GM21619 (cell line): ENCODE results near the gene SLC29A2.
"Not testable (repeated sequence)": the region's sequence is repeated elsewhere in the genome, so short reads cannot be mapped to it uniquely, and the experiment has no call there.

Experiments used
- ATAC-seq: cut with Tn5 transposase; IDR thresholded peaks from one replicate; pipeline ENCODE4 v1.9.1; 2021; ENCODE audit not compliant: unreplicated experiment

The SLC29A2 gene

DNA sequence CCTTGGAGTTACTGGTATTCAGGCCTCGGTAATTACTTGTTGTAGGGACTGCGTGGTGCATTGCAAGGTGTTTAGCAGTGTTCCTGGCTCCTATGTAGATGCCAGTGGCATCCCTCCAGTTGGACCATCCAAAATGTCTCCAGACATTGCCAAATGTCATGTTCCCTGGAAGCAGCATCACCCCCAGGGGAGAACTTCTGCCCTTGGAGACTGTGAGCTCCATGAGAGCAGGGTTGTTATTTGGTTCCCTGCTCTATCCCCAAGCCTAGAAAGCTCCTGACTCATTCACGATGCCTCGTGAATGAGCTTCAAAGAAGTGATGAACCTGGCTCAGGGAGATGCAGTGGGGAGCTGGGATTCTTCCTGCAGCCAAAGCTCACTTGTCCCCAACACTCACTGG, 50.0 kb downstream of the SLC29A2 start:
- ATAC-seq, result no peak

DNA sequence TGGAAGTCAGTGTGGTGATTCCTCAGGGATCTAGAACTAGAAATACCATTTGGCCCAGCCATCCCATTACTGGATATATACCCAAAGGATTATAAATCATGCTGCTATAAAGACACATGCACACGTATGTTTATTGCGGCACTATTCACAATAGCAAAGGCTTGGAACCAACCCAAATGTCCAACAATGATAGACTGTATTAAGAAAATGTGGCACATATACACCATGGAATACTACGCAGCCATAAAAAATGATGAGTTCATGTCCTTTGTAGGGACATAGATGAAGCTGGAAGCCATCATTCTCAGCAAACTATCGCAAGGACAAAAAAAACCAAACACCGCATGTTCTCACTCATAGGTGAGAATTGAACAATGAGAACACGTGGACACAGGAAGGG, 50.8 kb downstream of the SLC29A2 start:
- not testable (repeated sequence) for ATAC-seq

DNA sequence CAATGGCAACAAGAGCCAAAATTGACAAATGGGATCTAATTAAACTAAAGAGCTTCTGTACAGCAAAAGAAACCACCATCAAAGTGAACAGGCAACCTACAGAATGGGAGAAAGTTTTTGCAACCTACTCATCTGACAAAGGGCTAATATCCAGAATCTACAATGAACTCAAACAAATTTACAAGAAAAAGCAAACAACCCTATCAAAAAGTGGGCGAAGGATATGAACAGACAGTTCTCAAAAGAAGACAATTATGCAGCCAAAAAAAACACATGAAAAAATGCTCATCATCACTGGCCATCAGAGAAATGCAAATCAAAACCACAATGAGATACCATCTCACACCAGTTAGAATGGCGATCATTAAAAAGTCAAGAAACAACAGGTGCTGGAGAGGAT, 51.3 kb downstream of the SLC29A2 start:
- ATAC-seq, result not testable (repeated sequence)

DNA sequence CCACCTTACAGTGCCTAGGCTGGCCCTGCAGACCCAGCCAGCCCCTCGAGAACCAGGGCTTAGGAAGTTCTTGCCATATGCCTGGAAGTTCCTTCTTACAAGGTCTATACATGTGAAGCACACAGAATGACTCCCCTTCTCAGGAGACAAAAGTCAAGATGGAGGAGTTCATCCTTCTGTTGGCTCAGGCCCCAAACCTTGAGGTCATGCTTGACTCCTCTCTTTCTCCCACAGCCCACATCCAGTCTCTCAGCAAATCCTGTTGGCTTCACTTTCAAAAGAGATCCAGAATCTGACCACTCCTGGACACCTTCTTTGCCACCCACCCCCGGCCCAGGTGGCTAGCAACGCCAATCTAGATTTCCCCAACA, 53.0 kb downstream of the SLC29A2 start:
- ATAC-seq, result no peak

DNA sequence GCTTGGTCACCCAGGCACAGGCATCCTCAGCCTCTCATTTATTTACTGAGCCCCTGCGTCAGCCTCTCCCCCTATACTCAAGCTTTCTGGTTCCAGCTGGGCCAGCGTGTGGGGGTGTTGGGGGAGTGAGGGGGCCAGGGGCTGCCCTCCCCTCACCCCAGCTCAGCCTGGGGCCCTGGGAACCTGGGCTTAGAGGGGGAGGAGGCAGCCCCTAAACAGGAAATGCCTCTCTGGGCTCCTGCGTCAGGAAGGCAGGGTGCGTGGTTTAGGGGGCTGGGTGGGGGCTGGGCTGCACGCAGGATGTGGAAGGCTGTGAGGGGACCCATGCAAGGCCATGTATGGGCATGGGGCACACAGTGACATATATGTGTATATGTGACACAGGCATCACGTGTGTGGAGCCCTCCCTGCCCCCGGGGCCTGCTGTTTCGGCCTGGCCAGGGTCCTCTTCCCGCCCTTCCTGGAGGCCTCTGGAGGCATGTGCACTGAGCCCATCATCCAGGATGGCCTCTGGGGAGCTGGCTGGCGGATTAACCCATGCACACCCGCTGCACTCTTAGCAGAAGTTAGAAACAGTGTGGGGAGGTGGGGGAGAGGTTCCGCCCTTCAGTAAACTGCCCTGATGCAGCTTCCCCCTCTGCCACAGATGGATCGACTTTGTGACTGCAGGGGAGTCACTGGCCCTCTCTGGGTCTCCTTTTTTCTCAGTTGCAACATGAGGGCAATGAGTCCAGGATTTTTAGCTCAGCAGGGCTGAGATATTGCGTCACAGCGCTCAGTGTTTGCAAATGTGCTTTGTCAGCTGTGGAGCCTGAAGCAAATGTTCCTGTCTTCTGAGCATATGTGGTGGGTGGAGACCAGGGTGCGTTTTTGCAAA, 53.6 kb downstream of the SLC29A2 start:
- no peak for ATAC-seq

DNA sequence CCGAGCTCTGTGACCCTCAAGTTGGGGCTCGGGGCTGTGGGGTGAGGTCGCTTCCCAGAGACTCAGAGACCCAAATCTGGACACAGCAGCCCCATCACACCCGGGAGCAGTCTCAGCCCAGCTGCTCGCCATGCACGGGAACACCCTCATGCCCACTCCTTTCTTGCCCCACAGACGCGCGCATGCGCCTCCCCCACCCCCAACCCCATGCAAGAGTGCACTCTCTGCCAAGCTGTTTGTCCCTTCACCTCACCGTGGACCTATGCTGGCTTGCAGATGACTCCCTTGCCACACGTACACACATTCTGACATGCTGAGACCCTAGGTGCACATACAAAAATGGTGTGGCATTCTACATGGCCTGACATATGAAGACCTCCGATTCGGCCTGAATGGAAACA, 54.2 kb downstream of the SLC29A2 start:
- no peak for ATAC-seq

DNA sequence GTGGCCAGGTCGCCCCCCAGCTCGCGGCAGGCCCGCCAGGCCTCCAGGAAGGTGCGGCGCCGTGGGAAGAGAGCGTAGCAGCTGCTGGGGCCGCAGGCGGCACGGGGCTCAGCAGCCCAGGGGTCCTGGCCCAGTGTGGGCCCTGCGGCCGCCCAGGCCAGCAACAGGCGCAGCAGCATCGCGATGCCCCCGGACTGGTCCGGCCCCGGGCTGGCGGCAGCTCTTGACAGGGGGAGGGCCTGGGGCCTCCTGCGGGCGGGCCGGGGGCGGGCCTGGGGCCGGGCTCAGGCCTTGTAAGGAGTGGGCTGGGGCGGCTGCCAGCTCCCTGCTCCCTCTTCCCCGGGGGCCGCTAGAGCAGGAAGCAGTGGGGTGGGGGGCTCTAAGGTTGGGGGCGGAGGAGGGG, 54.7 kb downstream of the SLC29A2 start, which contains the start of gene CD248:
TSS of gene CD248 (minus strand) at position 196 of the 403 bp plus-strand sequence. CDS start at position 179, 17 bp downstream.
- no peak for ATAC-seq

DNA sequence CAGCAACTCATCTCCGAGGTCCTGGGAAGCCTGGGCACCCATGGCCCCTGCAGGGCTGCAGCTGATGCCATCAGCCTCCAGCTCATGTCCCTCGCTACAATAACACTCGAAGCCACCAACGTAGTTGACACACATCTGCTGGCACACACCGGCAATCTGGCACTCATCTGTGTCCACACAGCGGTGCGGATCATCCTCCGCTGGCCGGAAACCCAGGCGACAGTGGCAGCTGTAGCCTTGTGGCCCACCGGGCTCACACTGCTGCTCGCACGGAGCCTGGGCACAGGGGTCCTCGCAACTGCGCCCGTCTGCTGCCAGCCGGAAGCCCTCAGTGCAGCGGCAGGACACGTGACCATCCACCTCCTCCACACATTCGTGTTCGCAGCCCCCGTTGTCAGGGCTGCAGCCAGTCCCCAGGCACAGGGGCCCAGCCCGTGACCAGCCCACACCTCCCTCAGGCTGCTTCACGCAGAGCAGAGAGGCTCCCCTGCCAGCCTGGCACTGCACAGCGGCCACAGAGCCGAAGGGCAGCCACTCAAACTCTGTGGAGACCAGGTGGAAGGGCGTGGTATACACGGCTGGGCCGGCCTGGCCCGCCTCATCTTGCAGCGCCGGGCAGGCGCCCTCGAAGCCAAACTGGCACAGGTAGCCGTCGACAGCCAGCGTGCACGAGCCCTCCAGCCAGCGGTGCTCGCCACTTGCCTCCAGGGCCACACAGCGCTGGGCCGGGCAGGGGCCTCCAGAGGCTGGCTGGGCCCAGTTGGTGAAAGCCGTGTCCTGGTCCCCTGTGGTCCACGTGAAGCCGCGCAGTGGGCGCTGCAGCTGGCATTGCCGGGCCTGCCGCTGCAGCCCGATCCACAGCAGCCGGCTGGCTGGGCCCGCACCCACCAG, 55.4 kb downstream of the SLC29A2 start:
- no peak for ATAC-seq

DNA sequence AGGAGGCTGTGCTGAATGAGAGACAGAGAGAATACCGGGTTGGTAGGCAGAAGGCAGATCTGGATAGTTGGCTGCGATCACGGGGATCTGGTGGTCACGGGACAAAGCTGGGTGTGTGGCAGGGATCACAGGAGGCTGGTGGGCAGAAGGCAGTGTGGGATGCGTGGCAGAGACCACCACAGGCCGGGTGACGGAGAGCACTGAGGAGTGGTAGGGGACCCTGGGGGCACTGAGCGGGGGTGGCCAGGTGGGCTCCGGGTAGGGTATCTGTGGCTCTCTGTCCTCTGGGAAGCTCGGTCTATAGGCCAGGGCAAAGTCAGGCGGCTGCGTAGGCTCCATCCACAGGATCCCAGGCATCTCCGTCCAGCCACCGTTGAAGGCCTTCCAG, 56.1 kb downstream of the SLC29A2 start:
- no peak for ATAC-seq

DNA sequence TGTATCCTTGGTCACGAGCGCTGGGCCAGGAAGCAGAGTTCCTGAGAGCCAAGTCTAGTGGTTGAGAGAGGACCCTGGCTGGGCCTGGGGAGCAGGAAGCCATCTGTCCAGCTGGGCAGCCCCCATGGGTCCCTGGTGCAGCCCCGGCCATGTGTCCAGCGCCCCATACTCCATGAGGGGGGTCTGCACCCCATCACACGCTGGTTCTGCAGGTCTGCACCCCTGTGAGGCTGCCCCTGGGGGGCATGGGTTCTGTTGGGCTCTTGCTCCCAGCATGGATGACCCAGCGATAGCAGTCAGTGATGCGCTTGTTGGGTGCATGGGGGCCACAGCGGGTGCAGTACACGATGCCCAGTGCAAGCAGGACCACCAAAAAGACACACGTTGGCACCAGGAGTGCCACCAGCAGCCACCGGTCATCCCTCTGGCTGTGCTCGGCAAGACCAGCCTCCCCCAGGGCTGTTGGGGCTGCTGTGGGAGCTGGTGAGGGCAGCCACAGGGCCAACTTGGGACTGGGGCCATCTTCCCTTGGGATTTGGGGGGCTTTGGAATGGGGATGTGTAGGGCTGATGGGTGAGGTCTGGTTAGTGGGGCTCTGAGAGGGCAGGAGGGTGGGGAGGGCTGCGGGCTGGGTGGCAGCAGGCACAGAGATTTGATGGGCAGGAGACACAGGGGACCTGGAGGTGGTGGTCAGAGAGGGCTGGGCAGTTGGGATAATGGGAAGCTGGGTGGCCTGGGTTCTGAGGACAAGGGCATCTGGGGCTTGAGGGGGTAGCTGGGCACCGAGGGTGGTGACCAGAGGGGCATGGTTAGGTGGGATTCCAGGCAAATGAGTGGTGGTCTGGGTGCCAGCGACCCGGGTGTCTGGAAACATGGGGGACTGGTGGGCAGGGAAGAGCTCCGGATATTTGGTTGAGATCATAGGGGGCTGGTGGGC, 56.7 kb downstream of the SLC29A2 start:
- ATAC-seq, result no peak

DNA sequence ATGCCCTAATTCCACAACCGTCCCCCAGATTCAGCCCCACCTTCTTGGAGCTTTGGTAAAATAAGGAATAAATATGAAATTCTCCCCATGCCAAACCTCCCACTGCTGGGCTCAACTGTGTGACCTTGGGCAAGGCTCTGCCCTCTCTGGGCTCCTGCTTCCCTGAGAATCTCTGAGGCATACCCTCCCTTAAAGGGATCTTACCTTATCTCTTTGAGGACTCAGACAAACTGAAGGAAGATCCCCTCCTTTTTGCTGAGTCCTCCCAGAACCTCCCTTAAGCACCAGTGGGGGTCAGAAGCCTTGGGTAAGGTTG, 57.4 kb downstream of the SLC29A2 start:
- no peak for ATAC-seq

DNA sequence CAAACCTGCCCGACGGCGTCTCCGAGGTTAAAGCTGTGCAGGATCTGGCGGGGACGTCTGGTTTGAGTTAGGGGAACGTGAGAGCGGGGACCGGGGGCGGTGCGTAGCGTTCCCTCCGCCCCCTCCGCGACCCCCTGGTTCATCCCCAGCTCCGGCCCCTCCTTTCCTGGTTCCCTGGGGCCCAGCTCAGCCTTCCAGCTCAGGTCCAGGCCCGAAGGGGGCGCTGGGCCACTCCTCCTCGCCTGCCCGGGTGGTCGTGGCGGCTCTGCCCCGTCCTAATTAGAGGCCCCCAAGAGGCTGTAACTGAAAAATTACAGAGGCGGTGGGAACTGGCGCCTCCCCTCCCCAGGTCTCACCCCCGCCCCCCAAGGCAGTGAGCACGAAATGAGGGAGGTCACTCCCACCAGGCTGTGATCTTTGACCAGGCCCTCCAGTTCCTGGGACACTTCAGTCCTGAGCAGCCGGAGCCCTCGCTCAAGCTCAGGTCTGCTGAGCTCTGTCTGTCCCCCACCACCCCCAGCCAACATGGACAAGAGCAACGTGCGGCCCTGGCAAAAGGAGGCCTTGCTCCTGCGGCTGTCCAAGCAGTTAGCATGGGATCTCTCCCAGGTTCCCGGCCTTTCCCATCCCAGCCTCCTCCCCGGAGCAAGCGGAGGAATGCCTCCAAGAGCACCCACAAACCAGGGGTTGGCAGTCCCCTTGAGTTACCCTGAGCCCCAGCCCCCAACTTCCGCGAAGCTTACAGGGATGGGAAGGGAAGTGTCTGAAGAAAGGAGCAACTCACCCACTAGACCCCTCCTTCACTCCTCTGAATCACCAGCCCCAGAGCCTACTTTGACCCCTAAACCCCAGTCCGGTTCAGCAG, 58.0 kb downstream of the SLC29A2 start:
- no peak for ATAC-seq

DNA sequence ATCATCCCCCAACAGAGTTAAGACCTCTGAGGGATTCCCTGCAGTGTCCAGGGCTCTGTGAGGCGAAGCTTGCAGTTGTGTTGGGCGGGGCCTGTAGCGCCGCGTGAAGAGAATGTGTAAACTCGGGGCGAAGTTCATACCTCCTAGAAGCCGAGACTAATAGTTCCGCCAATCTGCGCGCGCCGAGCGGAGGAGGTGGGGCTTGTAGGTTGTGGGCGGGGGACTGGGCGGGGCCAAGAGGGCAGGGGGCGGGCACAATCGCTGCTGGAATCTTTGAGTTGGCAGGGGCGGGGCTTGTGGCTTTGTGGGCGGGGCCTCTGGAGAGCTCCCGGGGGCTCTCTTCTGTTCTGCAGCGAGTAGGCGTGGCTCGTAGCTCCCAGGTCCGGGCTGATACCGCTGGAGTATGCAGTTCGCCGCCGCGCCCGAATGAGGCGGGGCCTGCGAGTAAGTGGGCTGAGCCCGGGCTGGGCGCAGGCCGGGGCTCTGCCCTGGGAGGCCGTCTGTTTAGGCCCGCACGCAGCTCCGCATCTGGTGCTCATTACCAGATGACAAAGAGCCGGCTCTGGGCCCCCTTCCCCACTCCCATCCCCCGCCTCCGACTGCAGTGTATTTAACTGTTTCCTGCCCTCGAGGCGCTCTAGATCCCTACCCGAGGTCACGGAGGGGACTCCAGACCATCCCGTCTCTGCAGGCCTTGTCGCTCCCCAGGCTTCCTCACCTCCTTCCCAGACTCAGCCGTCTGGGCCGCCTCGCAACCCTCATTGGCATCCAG, 58.8 kb downstream of the SLC29A2 start:
- ATAC-seq, result peak; percentile 63
